HG03196 (cell line): ENCODE measurements around the gene ST6GALNAC3.
"Not testable (repeated sequence)": the region's sequence is repeated elsewhere in the genome, so short reads cannot be mapped to it uniquely, and the experiment has no call there.

Experiments used
- ATAC-seq: cut with Tn5 transposase; IDR thresholded peaks from one replicate; pipeline ENCODE4 v1.9.1; 2021; ENCODE audit not compliant: unreplicated experiment

The ST6GALNAC3 gene

DNA sequence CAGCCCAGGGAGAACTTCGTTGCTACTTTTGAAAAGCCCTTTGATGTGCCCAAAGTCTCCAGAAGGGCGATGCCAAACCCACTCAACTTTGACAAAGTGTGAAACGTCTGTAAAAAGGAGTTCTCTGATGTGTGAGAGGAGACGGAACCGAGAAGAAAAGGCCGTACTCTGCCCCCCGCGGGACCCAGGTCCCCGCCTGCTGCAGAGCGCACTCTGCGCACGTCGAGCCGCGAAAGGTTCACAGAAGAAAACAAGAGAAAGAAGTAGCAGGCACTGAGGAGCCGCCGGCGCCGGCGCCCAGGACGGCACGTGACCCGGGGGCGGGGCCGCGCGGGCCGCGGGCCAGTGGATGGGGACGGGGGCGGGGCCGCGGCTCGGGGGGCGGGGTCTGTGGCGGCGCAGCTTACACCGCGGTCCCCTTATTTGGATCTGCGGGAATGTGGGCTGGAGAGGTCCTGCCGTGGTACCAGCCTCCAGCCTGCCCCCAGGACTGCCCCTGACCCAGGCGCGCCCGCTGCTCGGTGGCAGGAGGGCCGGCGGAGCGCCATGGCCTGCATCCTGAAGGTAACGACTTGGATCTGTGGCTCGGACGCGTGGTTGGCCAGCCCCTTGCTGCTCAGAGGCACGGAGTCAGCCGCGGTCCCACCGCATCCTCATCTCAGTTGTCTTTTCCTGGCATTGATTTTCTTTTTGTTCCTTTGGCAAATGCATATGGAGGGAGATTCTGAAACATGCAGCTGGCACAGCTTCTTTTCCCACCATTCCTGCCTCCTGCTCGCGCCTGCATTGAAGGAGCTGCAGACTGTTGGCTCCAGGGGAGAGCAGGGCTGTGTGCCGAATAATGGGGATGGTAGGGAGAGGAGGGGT, at the start of gene ST6GALNAC3:
Gene ST6GALNAC3, plus strand, starts transcription at position 426 of the 867 bp plus-strand sequence.
- ATAC-seq, result peak; percentile 80

DNA sequence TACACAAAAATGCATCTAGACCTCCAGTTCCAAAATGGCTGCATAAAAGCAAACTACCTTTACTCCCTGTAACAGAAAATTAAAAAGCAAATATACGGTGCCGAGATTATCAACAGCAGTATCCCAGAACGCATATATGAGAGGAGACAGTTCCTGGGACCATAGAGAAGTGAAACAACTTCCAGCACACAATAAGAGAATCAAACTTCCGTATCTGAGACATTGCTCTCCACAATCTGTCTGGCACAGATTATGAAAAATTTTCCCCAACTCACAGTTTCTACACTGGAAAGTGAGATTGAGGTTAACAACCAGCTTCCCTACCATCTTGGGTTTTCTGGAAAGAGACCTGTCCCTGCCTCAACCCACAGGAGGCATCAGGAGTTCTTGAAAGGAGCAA, 47.2 kb upstream of the ST6GALNAC3 start:
- no peak for ATAC-seq

DNA sequence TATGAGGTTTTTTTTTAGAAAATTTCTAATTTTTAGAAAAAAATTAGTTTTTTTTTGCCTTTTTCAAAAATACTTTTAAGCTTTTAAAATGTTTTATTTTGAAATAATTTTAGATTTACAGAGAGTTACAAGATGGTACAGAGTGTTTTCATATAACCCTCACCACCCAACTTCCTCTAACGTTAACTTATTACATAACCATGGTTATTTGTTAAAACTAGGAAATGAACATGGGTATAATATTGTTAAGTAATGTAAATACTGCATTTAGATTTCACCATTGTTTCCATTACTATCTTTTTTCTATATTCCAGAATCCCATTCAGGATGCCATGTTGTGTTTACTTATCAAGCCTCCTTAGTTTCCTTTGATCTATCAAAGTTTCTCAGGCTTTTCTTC, 45.2 kb upstream of the ST6GALNAC3 start:
- no peak for ATAC-seq

DNA sequence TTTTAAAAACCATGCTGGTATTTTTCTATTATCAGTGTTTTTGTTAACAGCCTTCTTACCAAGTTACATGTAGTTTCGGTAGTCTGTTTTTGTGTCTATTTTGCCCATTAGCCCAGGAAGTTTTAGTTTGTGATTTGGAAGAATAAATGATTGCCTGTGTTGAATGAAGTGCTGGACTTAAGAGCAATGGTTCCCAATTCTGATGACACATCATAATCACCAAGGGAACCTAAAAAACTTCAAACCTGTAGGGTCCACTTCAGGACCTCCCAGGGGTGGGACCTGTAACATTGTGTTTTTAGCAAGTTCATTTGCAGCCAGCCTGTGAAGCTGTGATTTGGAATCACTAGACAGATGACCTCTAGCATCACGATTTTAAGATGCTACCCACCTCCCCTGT, 43.0 kb upstream of the ST6GALNAC3 start:
- no peak for ATAC-seq

GRCh38 chr1:76033800-76034475, 40.6 kb upstream of the ST6GALNAC3 start:
- ATAC-seq, result no peak

- ATAC-seq, result no peak
Observed at GRCh38 chr1:76035053-76035452, 39.5 kb upstream of the ST6GALNAC3 start.

GRCh38 chr1:76037324-76037723, 37.2 kb upstream of the ST6GALNAC3 start:
- ATAC-seq, result no peak

- ATAC-seq, result no peak
Observed at GRCh38 chr1:76038287-76039004, 36.1 kb upstream of the ST6GALNAC3 start.

GRCh38 chr1:76046149-76046548, 28.4 kb upstream of the ST6GALNAC3 start:
- ATAC-seq, result no peak

- no peak for ATAC-seq
Observed at GRCh38 chr1:76048219-76048618, 26.3 kb upstream of the ST6GALNAC3 start.

- no peak for ATAC-seq
Observed at GRCh38 chr1:76048926-76049325, 25.6 kb upstream of the ST6GALNAC3 start.

- no peak for ATAC-seq
Observed at GRCh38 chr1:76049498-76049897, 25.0 kb upstream of the ST6GALNAC3 start.

DNA sequence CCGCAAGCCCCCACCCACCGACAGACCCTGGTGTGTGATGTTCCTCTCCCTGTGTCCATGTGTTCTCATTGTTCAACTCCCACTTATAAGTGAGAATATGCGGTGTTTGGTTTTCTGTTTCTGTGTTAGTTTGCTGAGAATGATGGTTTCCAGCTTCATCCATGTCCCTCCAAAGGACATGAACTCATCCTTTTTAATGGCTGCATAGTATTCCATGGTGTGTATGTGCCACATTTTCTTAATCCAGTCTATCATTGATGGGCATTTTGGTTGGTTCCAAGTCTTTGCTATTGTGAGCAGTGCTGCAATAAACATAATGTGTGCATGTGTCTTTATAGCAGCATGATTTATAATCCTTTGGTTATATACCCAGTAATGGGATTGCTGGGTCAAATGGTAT, 24.5 kb upstream of the ST6GALNAC3 start:
- not testable (repeated sequence) for ATAC-seq

GRCh38 chr1:76053021-76053420, 21.5 kb upstream of the ST6GALNAC3 start:
- no peak for ATAC-seq

DNA sequence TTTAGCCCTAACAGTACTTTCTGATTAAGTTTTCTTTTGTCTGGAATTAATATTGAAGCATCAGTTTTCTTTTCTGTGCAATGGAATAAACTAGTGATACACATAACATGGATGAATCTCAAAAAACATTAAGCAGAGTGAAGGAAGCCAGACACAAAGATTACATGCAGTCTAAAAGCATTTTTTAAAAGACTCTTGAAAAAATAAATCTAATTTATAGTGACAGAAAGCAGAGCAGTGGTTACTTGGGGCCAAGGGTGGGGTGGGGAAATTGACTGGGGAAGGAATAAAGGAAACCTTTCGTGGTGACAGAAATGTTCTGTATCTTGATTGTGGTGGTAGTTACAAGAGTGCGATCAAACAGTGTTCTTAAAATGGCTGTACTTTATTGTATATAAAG, 20.2 kb upstream of the ST6GALNAC3 start:
- no peak for ATAC-seq

- no peak for ATAC-seq
Observed at GRCh38 chr1:76055987-76056386, 18.6 kb upstream of the ST6GALNAC3 start.

DNA sequence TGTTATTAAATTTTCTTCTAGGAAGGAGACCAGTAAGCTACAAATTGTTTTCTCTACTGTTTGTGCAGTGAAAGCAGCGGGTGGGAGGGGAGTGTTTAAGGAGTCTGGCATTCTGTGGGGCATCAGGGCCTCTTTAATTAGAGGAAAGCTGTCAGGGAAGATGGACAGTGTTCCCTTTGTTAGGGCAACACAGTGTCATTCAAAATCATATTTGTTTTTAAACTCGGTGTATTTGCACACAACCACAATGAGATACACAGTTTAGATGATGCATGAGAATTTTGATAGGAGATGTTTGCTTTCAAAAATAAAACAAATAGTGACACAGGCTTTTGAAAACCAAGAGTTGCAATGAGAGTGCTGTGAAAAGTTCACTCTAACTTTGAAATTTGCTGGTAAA, 15.1 kb upstream of the ST6GALNAC3 start:
- ATAC-seq, result no peak

- no peak for ATAC-seq
Observed at GRCh38 chr1:76065270-76065669, 9.3 kb upstream of the ST6GALNAC3 start.

- ATAC-seq, result no peak
Observed at GRCh38 chr1:76066394-76066793, 8.2 kb upstream of the ST6GALNAC3 start.

DNA sequence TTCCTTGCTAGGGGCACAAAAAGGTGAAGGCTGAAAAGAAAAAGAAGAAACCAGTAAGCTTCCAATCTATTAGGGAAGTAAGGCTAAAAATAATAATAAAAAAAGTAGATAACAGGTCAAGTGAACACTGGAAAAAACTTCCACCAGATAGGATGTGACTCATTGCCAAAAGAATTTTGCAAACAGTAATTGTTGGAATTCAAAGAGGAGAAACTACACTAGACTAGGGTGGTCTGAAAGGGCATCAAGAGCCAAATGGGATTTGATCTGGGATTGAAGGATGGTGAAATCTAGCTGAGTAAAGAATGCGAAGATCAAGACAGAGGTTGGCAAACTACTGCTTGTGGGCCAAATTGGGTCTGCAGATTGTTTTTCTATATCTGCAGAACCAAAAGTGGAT, 6.0 kb upstream of the ST6GALNAC3 start:
- no peak for ATAC-seq

GRCh38 chr1:76068953-76069561, 5.5 kb upstream of the ST6GALNAC3 start:
- no peak for ATAC-seq
